ENCODE measurements around the gene FRMD4A. TPM values are rescaled to one million over a fixed set of nuclear protein-coding genes. Genes with fewer than 3 reads are reported as not detected.
A peak's percentile ranks its signal among the peaks of the same experiment; 100 is the strongest.

Gene FRMD4A
- total and polyA plus RNA-seq, 10 of the 15 experiments (the other 5 are each of a cell fraction or from before 2014, with no cell fraction given): 17.8 to 75.2 (median 39.1) TPM

DNA sequence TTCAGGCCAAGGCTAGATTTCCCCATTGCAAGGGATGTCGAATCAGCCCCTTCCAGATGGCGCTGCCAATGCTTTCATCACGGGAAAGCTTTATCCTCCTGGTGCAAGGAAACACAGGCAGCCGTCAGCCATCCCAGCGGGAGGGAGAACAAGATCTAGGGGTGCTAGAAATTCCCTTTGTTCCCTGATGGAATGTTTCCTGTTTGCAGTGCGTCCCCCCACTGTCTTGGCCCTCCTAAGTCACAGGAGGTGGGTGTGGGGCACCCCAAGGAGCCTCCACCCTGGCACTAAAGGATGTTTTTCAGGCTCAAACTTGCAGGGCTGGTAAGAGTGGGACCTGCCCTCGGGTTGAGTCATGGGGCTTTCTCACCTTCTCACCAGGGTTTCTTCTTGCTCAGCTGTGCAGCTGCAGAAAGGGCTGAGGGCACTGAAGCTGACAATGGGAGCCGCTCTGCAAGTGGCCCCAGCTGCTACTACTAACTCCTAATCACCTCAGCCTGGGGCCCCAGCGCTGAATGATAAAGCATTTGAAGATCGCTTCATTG is 640.4 kb downstream of the FRMD4A start (continued):
- TF ChIP-seq, protein P1, sequence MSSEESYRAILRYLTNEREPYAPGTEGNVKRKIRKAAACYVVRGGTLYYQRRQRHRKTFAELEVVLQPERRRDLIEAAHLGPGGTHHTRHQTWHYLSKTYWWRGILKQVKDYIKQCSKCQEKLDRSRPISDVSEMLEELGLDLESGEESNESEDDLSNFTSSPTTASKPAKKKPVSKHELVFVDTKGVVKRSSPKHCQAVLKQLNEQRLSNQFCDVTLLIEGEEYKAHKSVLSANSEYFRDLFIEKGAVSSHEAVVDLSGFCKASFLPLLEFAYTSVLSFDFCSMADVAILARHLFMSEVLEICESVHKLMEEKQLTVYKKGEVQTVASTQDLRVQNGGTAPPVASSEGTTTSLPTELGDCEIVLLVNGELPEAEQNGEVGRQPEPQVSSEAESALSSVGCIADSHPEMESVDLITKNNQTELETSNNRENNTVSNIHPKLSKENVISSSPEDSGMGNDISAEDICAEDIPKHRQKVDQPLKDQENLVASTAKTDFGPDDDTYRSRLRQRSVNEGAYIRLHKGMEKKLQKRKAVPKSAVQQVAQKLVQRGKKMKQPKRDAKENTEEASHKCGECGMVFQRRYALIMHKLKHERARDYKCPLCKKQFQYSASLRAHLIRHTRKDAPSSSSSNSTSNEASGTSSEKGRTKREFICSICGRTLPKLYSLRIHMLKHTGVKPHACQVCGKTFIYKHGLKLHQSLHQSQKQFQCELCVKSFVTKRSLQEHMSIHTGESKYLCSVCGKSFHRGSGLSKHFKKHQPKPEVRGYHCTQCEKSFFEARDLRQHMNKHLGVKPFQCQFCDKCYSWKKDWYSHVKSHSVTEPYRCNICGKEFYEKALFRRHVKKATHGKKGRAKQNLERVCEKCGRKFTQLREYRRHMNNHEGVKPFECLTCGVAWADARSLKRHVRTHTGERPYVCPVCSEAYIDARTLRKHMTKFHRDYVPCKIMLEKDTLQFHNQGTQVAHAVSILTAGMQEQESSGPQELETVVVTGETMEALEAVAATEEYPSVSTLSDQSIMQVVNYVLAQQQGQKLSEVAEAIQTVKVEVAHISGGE (CRISPR knock-in tag; IDR thresholded peaks at IDR 0.05): no peak
- no peak for TF ChIP-seq TCF7 (IDR thresholded peaks at IDR 0.05; ENCODE audit: borderline replicate concordance)
- TF ChIP-seq, protein P2, sequence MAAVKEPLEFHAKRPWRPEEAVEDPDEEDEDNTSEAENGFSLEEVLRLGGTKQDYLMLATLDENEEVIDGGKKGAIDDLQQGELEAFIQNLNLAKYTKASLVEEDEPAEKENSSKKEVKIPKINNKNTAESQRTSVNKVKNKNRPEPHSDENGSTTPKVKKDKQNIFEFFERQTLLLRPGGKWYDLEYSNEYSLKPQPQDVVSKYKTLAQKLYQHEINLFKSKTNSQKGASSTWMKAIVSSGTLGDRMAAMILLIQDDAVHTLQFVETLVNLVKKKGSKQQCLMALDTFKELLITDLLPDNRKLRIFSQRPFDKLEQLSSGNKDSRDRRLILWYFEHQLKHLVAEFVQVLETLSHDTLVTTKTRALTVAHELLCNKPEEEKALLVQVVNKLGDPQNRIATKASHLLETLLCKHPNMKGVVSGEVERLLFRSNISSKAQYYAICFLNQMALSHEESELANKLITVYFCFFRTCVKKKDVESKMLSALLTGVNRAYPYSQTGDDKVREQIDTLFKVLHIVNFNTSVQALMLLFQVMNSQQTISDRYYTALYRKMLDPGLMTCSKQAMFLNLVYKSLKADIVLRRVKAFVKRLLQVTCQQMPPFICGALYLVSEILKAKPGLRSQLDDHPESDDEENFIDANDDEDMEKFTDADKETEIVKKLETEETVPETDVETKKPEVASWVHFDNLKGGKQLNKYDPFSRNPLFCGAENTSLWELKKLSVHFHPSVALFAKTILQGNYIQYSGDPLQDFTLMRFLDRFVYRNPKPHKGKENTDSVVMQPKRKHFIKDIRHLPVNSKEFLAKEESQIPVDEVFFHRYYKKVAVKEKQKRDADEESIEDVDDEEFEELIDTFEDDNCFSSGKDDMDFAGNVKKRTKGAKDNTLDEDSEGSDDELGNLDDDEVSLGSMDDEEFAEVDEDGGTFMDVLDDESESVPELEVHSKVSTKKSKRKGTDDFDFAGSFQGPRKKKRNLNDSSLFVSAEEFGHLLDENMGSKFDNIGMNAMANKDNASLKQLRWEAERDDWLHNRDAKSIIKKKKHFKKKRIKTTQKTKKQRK (IDR thresholded peaks at IDR 0.05; ENCODE audit: low read depth, low read length): no peak
- TF ChIP-seq, protein P3, sequence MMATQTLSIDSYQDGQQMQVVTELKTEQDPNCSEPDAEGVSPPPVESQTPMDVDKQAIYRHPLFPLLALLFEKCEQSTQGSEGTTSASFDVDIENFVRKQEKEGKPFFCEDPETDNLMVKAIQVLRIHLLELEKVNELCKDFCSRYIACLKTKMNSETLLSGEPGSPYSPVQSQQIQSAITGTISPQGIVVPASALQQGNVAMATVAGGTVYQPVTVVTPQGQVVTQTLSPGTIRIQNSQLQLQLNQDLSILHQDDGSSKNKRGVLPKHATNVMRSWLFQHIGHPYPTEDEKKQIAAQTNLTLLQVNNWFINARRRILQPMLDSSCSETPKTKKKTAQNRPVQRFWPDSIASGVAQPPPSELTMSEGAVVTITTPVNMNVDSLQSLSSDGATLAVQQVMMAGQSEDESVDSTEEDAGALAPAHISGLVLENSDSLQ (IDR thresholded peaks at IDR 0.05): no peak
- TF ChIP-seq BACH1 (IDR thresholded peaks at IDR 0.05; ENCODE audit: borderline replicate concordance): no peak
- TF ChIP-seq YBX1 (IDR thresholded peaks at IDR 0.05): no peak
- TF ChIP-seq BCL11A (IDR thresholded peaks at IDR 0.05; ENCODE audit: low read depth, low read length): no peak
- TF ChIP-seq, protein P4, sequence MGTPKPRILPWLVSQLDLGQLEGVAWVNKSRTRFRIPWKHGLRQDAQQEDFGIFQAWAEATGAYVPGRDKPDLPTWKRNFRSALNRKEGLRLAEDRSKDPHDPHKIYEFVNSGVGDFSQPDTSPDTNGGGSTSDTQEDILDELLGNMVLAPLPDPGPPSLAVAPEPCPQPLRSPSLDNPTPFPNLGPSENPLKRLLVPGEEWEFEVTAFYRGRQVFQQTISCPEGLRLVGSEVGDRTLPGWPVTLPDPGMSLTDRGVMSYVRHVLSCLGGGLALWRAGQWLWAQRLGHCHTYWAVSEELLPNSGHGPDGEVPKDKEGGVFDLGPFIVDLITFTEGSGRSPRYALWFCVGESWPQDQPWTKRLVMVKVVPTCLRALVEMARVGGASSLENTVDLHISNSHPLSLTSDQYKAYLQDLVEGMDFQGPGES (IDR thresholded peaks at IDR 0.05): no peak
- TF ChIP-seq POLR2AphosphoS2 (IDR thresholded peaks at IDR 0.05; ENCODE audit: low read depth, low read length): no peak
- peak; percentile 85 for TF ChIP-seq TCF12 (IDR thresholded peaks at IDR 0.05; ENCODE audit: low read depth, low read length)
- TF ChIP-seq NFIC (IDR thresholded peaks at IDR 0.05; ENCODE audit: low read depth, low read length): peak; percentile 53; the same call in 1 of the 2 replicates
- TF ChIP-seq, protein P5, sequence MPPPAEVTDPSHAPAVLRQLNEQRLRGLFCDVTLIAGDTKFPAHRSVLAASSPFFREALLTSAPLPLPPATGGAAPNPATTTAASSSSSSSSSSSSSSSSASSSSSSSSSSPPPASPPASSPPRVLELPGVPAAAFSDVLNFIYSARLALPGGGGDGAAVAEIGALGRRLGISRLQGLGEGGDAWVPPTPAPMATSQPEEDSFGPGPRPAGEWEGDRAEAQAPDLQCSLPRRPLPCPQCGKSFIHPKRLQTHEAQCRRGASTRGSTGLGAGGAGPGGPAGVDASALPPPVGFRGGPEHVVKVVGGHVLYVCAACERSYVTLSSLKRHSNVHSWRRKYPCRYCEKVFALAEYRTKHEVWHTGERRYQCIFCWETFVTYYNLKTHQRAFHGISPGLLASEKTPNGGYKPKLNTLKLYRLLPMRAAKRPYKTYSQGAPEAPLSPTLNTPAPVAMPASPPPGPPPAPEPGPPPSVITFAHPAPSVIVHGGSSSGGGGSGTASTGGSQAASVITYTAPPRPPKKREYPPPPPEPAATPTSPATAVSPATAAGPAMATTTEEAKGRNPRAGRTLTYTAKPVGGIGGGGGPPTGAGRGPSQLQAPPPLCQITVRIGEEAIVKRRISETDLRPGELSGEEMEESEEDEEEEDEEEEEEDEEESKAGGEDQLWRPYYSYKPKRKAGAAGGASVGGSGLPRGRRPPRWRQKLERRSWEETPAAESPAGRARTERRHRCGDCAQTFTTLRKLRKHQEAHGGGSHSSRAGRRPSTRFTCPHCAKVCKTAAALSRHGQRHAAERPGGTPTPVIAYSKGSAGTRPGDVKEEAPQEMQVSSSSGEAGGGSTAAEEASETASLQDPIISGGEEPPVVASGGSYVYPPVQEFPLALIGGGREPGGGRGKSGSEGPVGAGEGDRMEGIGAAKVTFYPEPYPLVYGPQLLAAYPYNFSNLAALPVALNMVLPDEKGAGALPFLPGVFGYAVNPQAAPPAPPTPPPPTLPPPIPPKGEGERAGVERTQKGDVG (CRISPR knock-in tag; IDR thresholded peaks at IDR 0.05): no peak
- TF ChIP-seq CBFB (IDR thresholded peaks at IDR 0.05; ENCODE audit: low read depth): no peak
- TF ChIP-seq, protein P6, sequence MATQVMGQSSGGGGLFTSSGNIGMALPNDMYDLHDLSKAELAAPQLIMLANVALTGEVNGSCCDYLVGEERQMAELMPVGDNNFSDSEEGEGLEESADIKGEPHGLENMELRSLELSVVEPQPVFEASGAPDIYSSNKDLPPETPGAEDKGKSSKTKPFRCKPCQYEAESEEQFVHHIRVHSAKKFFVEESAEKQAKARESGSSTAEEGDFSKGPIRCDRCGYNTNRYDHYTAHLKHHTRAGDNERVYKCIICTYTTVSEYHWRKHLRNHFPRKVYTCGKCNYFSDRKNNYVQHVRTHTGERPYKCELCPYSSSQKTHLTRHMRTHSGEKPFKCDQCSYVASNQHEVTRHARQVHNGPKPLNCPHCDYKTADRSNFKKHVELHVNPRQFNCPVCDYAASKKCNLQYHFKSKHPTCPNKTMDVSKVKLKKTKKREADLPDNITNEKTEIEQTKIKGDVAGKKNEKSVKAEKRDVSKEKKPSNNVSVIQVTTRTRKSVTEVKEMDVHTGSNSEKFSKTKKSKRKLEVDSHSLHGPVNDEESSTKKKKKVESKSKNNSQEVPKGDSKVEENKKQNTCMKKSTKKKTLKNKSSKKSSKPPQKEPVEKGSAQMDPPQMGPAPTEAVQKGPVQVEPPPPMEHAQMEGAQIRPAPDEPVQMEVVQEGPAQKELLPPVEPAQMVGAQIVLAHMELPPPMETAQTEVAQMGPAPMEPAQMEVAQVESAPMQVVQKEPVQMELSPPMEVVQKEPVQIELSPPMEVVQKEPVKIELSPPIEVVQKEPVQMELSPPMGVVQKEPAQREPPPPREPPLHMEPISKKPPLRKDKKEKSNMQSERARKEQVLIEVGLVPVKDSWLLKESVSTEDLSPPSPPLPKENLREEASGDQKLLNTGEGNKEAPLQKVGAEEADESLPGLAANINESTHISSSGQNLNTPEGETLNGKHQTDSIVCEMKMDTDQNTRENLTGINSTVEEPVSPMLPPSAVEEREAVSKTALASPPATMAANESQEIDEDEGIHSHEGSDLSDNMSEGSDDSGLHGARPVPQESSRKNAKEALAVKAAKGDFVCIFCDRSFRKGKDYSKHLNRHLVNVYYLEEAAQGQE (IDR thresholded peaks at IDR 0.05; ENCODE audit: low read depth, low read length): no peak

Measured in GM12878 (cell line).